Lung microvascular endothelial cell (primary cell): ENCODE data around the gene CEP170. TPM values are rescaled to one million over a fixed set of nuclear protein-coding genes. Genes with fewer than 3 reads are reported as not detected.
"Not testable (repeated sequence)": the region's sequence is repeated elsewhere in the genome, so short reads cannot be mapped to it uniquely, and the experiment has no call there.

Experiments
- DNase-seq, 2 donors: peaks; one replicate each; pipeline versions ENCODE4 v3.0.0 to v3.0.0-alpha.2; 2010; ENCODE audit warnings: low read depth in 2 of 2
- total RNA-seq: library from RNA; depleted of rRNA; stranded (reverse); fragments of >200 nt; gene quantifications from 2 replicates; pipeline ENCODE4 v1.2.1, GENCODE V29; 2014

The CEP170 gene
- total RNA-seq, 1 donor from 2014 or later = 72.8 TPM

- DNase-seq = peak; percentile 22 to 42
These were observed 18.4 kb downstream of the CEP170 start for GRCh38 chr1:243236604-243237252.

GRCh38 chr1:243234978-243235647 is 20.0 kb downstream of the CEP170 start:
- peak; percentile 43 to 78 for DNase-seq

GRCh38 chr1:243233908-243234307 is 21.2 kb downstream of the CEP170 start:
- DNase-seq = peak in 1 of 2 donors; percentile 33

- DNase-seq = peak; percentile 32 to 35
These were observed 24.2 kb downstream of the CEP170 start for GRCh38 chr1:243230914-243231313.

- DNase-seq = peak in 1 of 2 donors; percentile 15
These were observed 25.6 kb downstream of the CEP170 start for GRCh38 chr1:243229526-243229925.

GRCh38 chr1:243227622-243228021 is 27.5 kb downstream of the CEP170 start:
- no peak for DNase-seq

- no peak for DNase-seq
These were observed 37.0 kb downstream of the CEP170 start for GRCh38 chr1:243218059-243218458.

GRCh38 chr1:243217349-243217748 is 37.7 kb downstream of the CEP170 start:
- no peak for DNase-seq

GRCh38 chr1:243216741-243217140 is 38.3 kb downstream of the CEP170 start:
- DNase-seq = no peak

- DNase-seq = not testable (repeated sequence)
These were observed 39.7 kb downstream of the CEP170 start for GRCh38 chr1:243215276-243215875.

- no peak for DNase-seq
These were observed 41.9 kb downstream of the CEP170 start for GRCh38 chr1:243213045-243213787.

- DNase-seq = not testable (repeated sequence)
These were observed 43.1 kb downstream of the CEP170 start for GRCh38 chr1:243211984-243212383.

GRCh38 chr1:243205026-243205501 is 50.0 kb downstream of the CEP170 start:
- not testable (repeated sequence) for DNase-seq

- not testable (repeated sequence) for DNase-seq
These were observed 50.7 kb downstream of the CEP170 start for GRCh38 chr1:243204336-243204735.

- not testable (repeated sequence) for DNase-seq
These were observed 51.9 kb downstream of the CEP170 start for GRCh38 chr1:243203196-243203595.

- not testable (repeated sequence) for DNase-seq
These were observed 53.8 kb downstream of the CEP170 start for GRCh38 chr1:243201316-243201715.

- not testable (repeated sequence) for DNase-seq
These were observed 57.6 kb downstream of the CEP170 start for GRCh38 chr1:243197524-243197923.

- DNase-seq = not testable (repeated sequence)
These were observed 61.8 kb downstream of the CEP170 start for GRCh38 chr1:243193330-243193729.

GRCh38 chr1:243186201-243186995 is 68.7 kb downstream of the CEP170 start:
- not testable (repeated sequence) for DNase-seq

GRCh38 chr1:243184787-243185186 is 70.3 kb downstream of the CEP170 start:
- DNase-seq = not testable (repeated sequence)

GRCh38 chr1:243183661-243184060 is 71.4 kb downstream of the CEP170 start:
- not testable (repeated sequence) for DNase-seq
